ENCODE data around the gene MYO15B. TPM values are rescaled to one million over a fixed set of nuclear protein-coding genes. Genes with fewer than 3 reads are reported as not detected.
"Not testable (repeated sequence)": the region's sequence is repeated elsewhere in the genome, so short reads cannot be mapped to it uniquely, and the experiment has no call there.

The MYO15B gene
- total RNA-seq, 2 donors from 2014 or later, result 210 to 462 TPM

DNA sequence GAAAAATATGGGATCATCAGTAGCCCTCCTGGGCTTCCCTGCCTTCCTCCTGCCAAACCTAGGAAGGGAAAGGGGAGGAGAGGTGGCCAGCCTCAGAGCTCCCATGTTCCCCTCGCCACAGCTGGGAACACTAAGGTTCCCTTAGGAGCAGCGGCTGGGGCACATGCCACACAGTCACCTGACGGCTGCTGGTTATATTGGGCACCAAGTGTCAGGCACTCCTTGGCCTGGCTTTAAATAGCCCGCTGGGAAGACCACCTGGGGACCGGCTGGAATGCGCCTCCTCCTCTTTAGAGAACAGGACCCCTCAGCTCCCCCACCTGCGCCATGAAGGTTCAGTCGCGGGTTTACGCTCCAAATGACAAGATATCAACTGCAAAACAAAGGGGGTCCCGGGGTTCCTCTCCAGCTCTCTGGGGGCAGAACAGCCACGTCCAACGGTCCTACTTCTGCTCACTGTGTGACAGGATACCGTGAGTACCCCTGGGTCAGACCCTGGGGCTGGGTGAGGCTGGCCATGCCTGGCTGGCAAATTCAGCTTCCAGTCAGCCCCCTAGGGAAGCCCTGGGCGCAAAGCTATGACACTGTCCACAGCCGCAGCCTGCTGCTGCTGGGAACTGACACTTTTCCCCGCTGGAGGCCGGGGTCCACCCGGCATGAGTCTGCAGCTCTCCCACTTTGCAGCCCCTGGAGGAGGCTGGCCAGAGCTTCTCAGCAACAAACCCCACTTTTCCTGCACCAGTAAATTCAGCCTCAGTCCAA lies 49.0 kb downstream of the MYO15B start:
- H3K4me1 ChIP-seq, result peaks cover 22% of the 10 kb centered on the region

DNA sequence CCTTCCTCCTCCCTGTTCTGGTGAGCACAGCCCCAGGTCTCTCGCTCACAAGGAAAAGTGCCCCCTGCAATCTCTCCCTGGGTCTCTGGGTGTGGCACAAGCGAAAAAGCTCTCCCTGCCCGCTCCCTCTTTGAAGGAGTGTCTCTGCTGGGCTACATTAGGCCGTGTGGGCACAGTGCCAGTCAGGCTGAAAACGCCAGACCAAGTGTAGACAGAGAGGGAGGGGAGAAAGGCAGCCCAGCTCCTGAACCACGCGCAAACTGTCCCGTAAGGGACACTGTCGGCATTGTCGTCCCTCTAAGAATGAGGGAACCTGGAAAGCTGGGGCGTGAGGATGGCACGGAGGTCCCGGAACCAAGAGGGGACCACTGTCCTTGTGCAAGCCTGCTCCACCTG lies 49.5 kb downstream of the MYO15B start:
- H3K36me3 ChIP-seq, result no peaks in the 10 kb centered on the region
- peaks cover 24% of the 10 kb centered on the region for H3K4me1 ChIP-seq
- intact Hi-C loops (cut with DNase I), result no loop called here
- TF ChIP-seq, protein P1, sequence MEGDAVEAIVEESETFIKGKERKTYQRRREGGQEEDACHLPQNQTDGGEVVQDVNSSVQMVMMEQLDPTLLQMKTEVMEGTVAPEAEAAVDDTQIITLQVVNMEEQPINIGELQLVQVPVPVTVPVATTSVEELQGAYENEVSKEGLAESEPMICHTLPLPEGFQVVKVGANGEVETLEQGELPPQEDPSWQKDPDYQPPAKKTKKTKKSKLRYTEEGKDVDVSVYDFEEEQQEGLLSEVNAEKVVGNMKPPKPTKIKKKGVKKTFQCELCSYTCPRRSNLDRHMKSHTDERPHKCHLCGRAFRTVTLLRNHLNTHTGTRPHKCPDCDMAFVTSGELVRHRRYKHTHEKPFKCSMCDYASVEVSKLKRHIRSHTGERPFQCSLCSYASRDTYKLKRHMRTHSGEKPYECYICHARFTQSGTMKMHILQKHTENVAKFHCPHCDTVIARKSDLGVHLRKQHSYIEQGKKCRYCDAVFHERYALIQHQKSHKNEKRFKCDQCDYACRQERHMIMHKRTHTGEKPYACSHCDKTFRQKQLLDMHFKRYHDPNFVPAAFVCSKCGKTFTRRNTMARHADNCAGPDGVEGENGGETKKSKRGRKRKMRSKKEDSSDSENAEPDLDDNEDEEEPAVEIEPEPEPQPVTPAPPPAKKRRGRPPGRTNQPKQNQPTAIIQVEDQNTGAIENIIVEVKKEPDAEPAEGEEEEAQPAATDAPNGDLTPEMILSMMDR (IDR thresholded peaks at IDR 0.05), result no peak
- no peaks in the 10 kb centered on the region for H3K9me3 ChIP-seq
- no peak overlapping the region for H3K4me3 ChIP-seq
- peak; percentile 49 for DNase-seq
- no peaks in the 10 kb centered on the region for H3K27me3 ChIP-seq
- H3K27ac ChIP-seq, result no peak overlapping the region
- peak overlapping the region; percentile 28 to 64 for H3K9ac ChIP-seq (ENCODE audit: low read depth in 2 of 2, low read length in 2 of 2)

More for the DNA sequence above, 49.0 kb downstream of the MYO15B start:
- Histone ChIP-seq H3K9ac (ENCODE audit: low read depth in 2 of 2, low read length in 2 of 2) (peak overlapping the region; percentile 44 to 64), H3K9me3 (no peaks in the 10 kb centered on the region), H3K27ac (no peak overlapping the region), H3K36me3 (no peaks in the 10 kb centered on the region), H3K27me3 (no peaks in the 10 kb centered on the region), H3K4me3 (no peak overlapping the region)
- TF ChIP-seq, protein P1 (IDR thresholded peaks at IDR 0.05), result no peak
- intact Hi-C loops (cut with DNase I), result no loop called here
- no peak for DNase-seq

DNA sequence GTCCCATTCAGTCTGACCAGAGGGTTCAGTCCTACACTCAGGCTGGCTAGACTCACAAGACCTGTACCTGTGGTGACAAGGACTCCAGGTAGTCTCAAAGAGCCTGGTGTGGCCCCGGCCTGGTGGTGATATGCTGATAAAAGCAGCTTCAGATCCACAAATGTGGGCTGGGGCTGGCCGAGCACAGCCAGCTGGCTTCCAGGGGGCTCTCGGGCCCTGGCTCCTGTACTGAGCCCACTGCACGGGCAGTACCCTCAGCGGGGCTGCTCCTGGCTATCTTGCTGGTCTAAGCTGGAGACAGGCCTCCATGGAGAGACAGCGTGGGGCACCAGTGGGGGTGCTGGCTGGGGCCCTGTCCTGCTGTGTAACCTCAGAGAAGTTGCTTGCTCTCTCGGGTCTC lies 50.0 kb downstream of the MYO15B start:
- H3K9ac ChIP-seq (ENCODE audit: low read depth in 2 of 2, low read length in 2 of 2), result peak overlapping the region; percentile 28 to 64
- H3K36me3 ChIP-seq, result no peaks in the 10 kb centered on the region
- no peak overlapping the region for H3K27ac ChIP-seq
- intact Hi-C loops (cut with DNase I), result no loop called here
- H3K27me3 ChIP-seq, result no peaks in the 10 kb centered on the region
- TF ChIP-seq, protein P1 (IDR thresholded peaks at IDR 0.05), result no peak
- DNase-seq, result no peak
- peaks cover 24% of the 10 kb centered on the region for H3K4me1 ChIP-seq
- H3K9me3 ChIP-seq, result no peaks in the 10 kb centered on the region
- H3K4me3 ChIP-seq, result no peak overlapping the region

DNA sequence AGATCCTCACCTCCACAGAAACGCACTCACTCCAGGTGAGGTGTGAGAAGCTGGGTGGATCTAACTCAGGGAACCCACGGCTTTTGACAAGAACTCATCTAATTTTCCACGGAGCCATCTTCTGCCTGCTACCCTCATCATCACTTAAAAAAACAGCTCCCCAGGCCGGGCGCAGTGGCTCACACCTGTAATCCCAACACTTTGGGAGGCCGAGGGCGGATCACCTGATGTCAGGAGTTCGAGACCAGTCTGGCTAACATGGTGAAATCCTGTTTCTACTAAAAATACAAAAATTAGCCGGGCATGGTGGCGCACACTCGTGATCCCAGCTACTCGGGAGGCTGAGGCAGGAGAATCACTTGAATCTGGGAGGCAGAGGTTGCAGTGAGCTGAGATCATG lies 50.4 kb downstream of the MYO15B start:
- H3K27me3 ChIP-seq; H3K4me3 ChIP-seq; H3K36me3 ChIP-seq; H3K9me3 ChIP-seq; DNase-seq; intact Hi-C loops (cut with DNase I); H3K27ac ChIP-seq; H3K9ac ChIP-seq (ENCODE audit: low read depth in 2 of 2, low read length in 2 of 2): not testable (repeated sequence)
- H3K4me1 ChIP-seq, result peaks cover 23% of the 10 kb centered on the region

DNA sequence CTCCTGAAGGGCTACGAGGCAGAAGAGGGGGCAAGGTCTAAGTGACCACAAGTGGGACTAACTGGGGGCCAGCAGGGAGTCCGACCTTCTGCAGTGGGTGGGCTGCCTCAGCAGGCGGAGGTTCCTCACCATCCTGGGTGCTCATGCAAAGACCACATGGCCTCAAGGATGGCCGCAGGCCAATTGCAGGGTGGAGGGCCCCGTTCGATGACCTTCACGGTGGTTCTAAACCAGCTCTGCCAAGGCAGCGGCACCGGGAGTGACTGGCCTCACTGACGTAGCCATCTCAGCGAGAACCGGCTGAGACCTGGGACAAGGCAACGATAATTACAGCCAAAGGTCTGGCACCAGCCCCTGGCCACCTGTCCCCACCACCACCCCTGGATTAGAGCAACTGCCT lies 51.3 kb downstream of the MYO15B start:
- intact Hi-C loops (cut with DNase I), result no loop called here
- Histone ChIP-seq H3K9me3 (no peaks in the 10 kb centered on the region), H3K27ac (no peak overlapping the region), H3K27me3 (no peaks in the 10 kb centered on the region), H3K4me3 (no peak overlapping the region), H3K4me1 (peaks cover 15% of the 10 kb centered on the region), H3K9ac (ENCODE audit: low read depth in 2 of 2, low read length in 2 of 2) (no peak overlapping the region), H3K36me3 (no peaks in the 10 kb centered on the region)
- no peak for DNase-seq
- TF ChIP-seq, protein P1 (IDR thresholded peaks at IDR 0.05), result no peak

DNA sequence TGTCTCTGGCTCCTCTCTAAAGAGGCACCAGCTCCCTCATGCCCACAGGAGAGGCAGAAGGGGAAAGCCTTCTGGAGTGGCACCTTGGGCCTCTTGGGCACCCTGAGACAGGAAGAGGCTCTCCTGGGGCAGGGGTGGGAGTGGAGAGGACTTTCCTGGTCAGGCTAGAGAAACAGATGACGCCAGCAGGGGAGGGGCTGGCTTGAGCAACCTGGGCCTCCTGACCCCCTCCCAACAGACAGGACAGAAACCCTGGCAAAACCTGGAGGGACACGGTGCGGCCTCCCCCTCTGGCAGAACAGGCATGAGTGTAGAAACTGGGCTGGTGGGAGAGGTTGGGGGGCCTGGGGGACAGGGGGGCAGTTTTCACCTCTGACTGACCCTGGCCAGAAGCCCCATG lies 51.7 kb downstream of the MYO15B start:
- Histone ChIP-seq H3K27ac (no peak overlapping the region), H3K36me3 (no peaks in the 10 kb centered on the region), H3K9me3 (no peaks in the 10 kb centered on the region), H3K9ac (ENCODE audit: low read depth in 2 of 2, low read length in 2 of 2) (peak overlapping the region in 1 of 2 donors; percentile 8), H3K4me1 (peaks cover 10% of the 10 kb centered on the region), H3K27me3 (no peaks in the 10 kb centered on the region), H3K4me3 (no peak overlapping the region)
- intact Hi-C loops (cut with DNase I), result no loop called here
- TF ChIP-seq, protein P1 (IDR thresholded peaks at IDR 0.05), result no peak
- DNase-seq, result no peak

Measured in colonic mucosa (tissue), 4 donors.